Calu3 (cell line): ENCODE data around the gene NT5C1A. TPM values are rescaled to one million over a fixed set of nuclear protein-coding genes. Genes with fewer than 3 reads are reported as not detected.

Experiments used
- BruUV-seq: library from RNA; stranded (reverse); fragments of 400-500 nt; replicated peaks from 2 replicates; lab custom pipeline; 2021; lab: Mats Ljungman, UMichigan
- CTCF ChIA-PET: fragments of 300-600 bp; sonication (Branson Sonifier 250); formaldehyde crosslinking; loops from one replicate; lab custom pipeline; 2022; ENCODE audit warnings: antibody characterized with exemption; lab: Charles Lee
- DNase-seq: peaks from one replicate; pipeline ENCODE4 v3.0.0; 2022
- H3K27ac Mint-ChIP-seq: one replicate; pipeline ENCODE4 v1.8.0; 2022; ENCODE audit warnings: mixed read lengths; ENCODE audit not compliant: unreplicated experiment
- H3K27me3 Mint-ChIP-seq: one replicate; pipeline ENCODE4 v1.8.0; 2022; ENCODE audit warnings: mixed read lengths; ENCODE audit not compliant: unreplicated experiment
- H3K36me3 Mint-ChIP-seq: one replicate; pipeline ENCODE4 v1.8.0; 2022; ENCODE audit warnings: mild to moderate bottlenecking, moderate library complexity, mixed read lengths; ENCODE audit not compliant: insufficient read depth, unreplicated experiment
- H3K4me1 Mint-ChIP-seq: one replicate; pipeline ENCODE4 v1.8.0; 2022; ENCODE audit warnings: mild to moderate bottlenecking, low read depth, mixed read lengths; ENCODE audit not compliant: unreplicated experiment
- H3K4me3 Mint-ChIP-seq: one replicate; pipeline ENCODE4 v1.8.0; 2022; ENCODE audit warnings: mild to moderate bottlenecking, low read depth, moderate library complexity, mixed read lengths; ENCODE audit not compliant: unreplicated experiment
- H3K9me3 Mint-ChIP-seq: one replicate; pipeline ENCODE4 v1.8.0; 2022; ENCODE audit warnings: low read depth, mixed read lengths; ENCODE audit not compliant: unreplicated experiment
- CTCF ChIP-seq: fragments of 200-600 bp; IDR thresholded peaks from one replicate; pipeline ENCODE4 v1.8.0; 2022; ENCODE audit warnings: antibody characterized with exemption; ENCODE audit not compliant: unreplicated experiment
- intact Hi-C: fragments of 100-400 bp; cut with micrococcal nuclease; formaldehyde crosslinking; loops from one replicate; pipeline ENCODE4 v1.10.0; 2022; ENCODE audit not compliant: unreplicated experiment
- total RNA-seq: library from RNA; stranded (reverse); gene quantifications from 2 replicates; pipeline ENCODE4 v1.2.3, GENCODE V29; 2022

NT5C1A gene
- total RNA-seq, 1 experiment from 2014 or later: not detected

- no peak for DNase-seq
- no peak overlapping the region for H3K4me3 Mint-ChIP-seq
- TF ChIP-seq CTCF: no peak
- intact Hi-C loops: no loop called here
- H3K27ac Mint-ChIP-seq: no peak overlapping the region
- H3K9me3 Mint-ChIP-seq: no peaks in the 10 kb centered on the region
- no TSS peak for BruUV-seq
- CTCF ChIA-PET: no interaction called here
- H3K36me3 Mint-ChIP-seq: no peaks in the 10 kb centered on the region
- no peaks in the 10 kb centered on the region for H3K4me1 Mint-ChIP-seq
- H3K27me3 Mint-ChIP-seq: peaks cover 70% of the 10 kb centered on the region
Observed at GRCh38 chr1:39623053-39623452, 48.9 kb downstream of the NT5C1A start.

GRCh38 chr1:39622427-39622826 is 49.5 kb downstream of the NT5C1A start:
- intact Hi-C loops: no loop called here
- no peaks in the 10 kb centered on the region for H3K9me3 Mint-ChIP-seq
- no peak for DNase-seq
- H3K36me3 Mint-ChIP-seq: no peaks in the 10 kb centered on the region
- no TSS peak for BruUV-seq
- TF ChIP-seq CTCF: no peak
- peaks cover 70% of the 10 kb centered on the region for H3K27me3 Mint-ChIP-seq
- no peak overlapping the region for H3K27ac Mint-ChIP-seq
- H3K4me3 Mint-ChIP-seq: no peak overlapping the region
- CTCF ChIA-PET: no interaction called here
- no peaks in the 10 kb centered on the region for H3K4me1 Mint-ChIP-seq

GRCh38 chr1:39620659-39621165 is 51.2 kb downstream of the NT5C1A start:
- CTCF ChIA-PET: interaction anchor here (0.5 kb wide), 1 partner anchor 13 kb away, joined by 3 read pairs; no protein-coding TSS in a partner anchor
- Mint-ChIP-seq H3K36me3 (no peaks in the 10 kb centered on the region), H3K27ac (no peak overlapping the region), H3K27me3 (peaks cover 67% of the 10 kb centered on the region), H3K4me1 (no peaks in the 10 kb centered on the region), H3K9me3 (no peaks in the 10 kb centered on the region), H3K4me3 (no peak overlapping the region)
- TF ChIP-seq CTCF: no peak
- DNase-seq: no peak
- BruUV-seq: no TSS peak
- intact Hi-C loops: no loop called here

GRCh38 chr1:39617488-39618049 is 54.3 kb downstream of the NT5C1A start:
- peaks cover 36% of the 10 kb centered on the region for H3K27me3 Mint-ChIP-seq
- H3K27ac Mint-ChIP-seq: no peak overlapping the region
- no peak for TF ChIP-seq CTCF
- CTCF ChIA-PET: interaction anchor here (1.4 kb wide), 1 partner anchor 11 kb away, joined by 7 read pairs; no protein-coding TSS in a partner anchor
- H3K4me3 Mint-ChIP-seq: no peak overlapping the region
- intact Hi-C loops: no loop called here
- no TSS peak for BruUV-seq
- no peaks in the 10 kb centered on the region for H3K9me3 Mint-ChIP-seq
- H3K4me1 Mint-ChIP-seq: no peaks in the 10 kb centered on the region
- no peaks in the 10 kb centered on the region for H3K36me3 Mint-ChIP-seq
- no peak for DNase-seq
